HepG2 (cell line): ENCODE results near the gene ACSL1. TPM values are rescaled to one million over a fixed set of nuclear protein-coding genes. Genes with fewer than 3 reads are reported as not detected.

Experiments used
- ATAC-seq: fragments of 200-7000 bp; cut with Tn5 transposase; 3 replicates; pipeline ENCODE4 v1.9.1; 2020; ENCODE audit warnings: mild to moderate bottlenecking, moderate library complexity
- BruUV-seq: library from RNA; stranded (reverse); fragments of 400-500 nt; replicated peaks from 2 replicates; lab custom pipeline; 2021; lab: Mats Ljungman, UMichigan
- CTCF ChIA-PET: fragments of 300-600 bp; formaldehyde crosslinking; extraction: SDS; loops from one replicate; lab custom pipeline; 2021; ENCODE audit warnings: low total read pairs, inconsistent platforms, low intra/inter-chr PET ratio; lab: Yijun Ruan, JAX
- POLR2A ChIA-PET: fragments of 350-600 bp; sonication (Branson Sonifier 250); formaldehyde crosslinking; loops from one replicate; lab custom pipeline; 2020; ENCODE audit warnings: antibody characterized with exemption, inconsistent platforms; lab: Yijun Ruan, JAX
- DNase-seq: peaks from one replicate; pipeline ENCODE4 v3.0.0-alpha.2; 2015; ENCODE audit warnings: low spot score
- FAIRE-seq: peaks from 3 replicates; lab custom pipeline; 2011; peaks lifted over from hg19 to GRCh38; lab: Jason Lieb, UNC
- H2AFZ ChIP-seq: one replicate; pipeline ENCODE4 v1.6.1; 2011; ENCODE audit warnings: low read length, inconsistent platforms
- H3K27ac ChIP-seq: fragments of 300-600 bp; 3 replicates; pipeline ENCODE4 v1.8.0; 2011; ENCODE audit warnings: mixed run types, mild to moderate bottlenecking, mixed read lengths, low read length, inconsistent platforms; ENCODE audit not compliant: insufficient read depth; ENCODE audit errors: extremely low read length
- H3K27me3 ChIP-seq, 2 experiments: fragments of 200-600 bp in 1 of 2; 2 replicates in 1 of 2; 3 replicates in 1 of 2; pipeline versions ENCODE4 v1.6.0 to v1.8.0; 2011; ENCODE audit warnings: low read length in 2 of 2, mild to moderate bottlenecking in 2 of 2, moderate library complexity in 2 of 2, inconsistent platforms in 1 of 2; ENCODE audit not compliant: insufficient read depth in 2 of 2, control insufficient read depth in 1 of 2
- H3K36me3 ChIP-seq, 2 experiments: fragments of 200-600 bp in 1 of 2; replicated peaks in 1 of 2; 2 replicates in 1 of 2; 3 replicates in 1 of 2; pipeline versions ENCODE4 v1.5.1 to v1.8.0; 2011; ENCODE audit warnings: low read length in 2 of 2, inconsistent platforms in 1 of 2; ENCODE audit not compliant: insufficient read depth in 2 of 2, control insufficient read depth in 1 of 2
- H3K4me1 ChIP-seq: 2 replicates; pipeline ENCODE4 v1.5.1; 2012; ENCODE audit warnings: low read length, inconsistent platforms; ENCODE audit not compliant: insufficient read depth
- H3K4me2 ChIP-seq: 2 replicates; pipeline ENCODE4 v1.6.0; 2011; ENCODE audit warnings: low read depth, low read length, inconsistent platforms
- H3K4me3 ChIP-seq, 3 experiments: fragments of 200-600 bp in 1 of 3; sonication (generic), shearing (Covaris generic) in 1 of 3; replicated peaks in 1 of 3; 2 replicates each; pipeline ENCODE4 v1.5.1; 2011 to 2016; ENCODE audit warnings: low read length in 3 of 3, inconsistent platforms in 2 of 3, low read depth in 2 of 3, mild to moderate bottlenecking in 2 of 3, control low read depth in 1 of 3, mixed read lengths in 1 of 3; ENCODE audit not compliant: insufficient read depth in 1 of 3
- H3K79me2 ChIP-seq: one replicate; pipeline ENCODE4 v1.6.1; 2011; ENCODE audit warnings: low read length, inconsistent platforms; ENCODE audit not compliant: insufficient read depth
- H3K9ac ChIP-seq: 2 replicates; pipeline ENCODE4 v1.6.0; 2011; ENCODE audit warnings: mild to moderate bottlenecking, low read depth, low read length, inconsistent platforms; ENCODE audit not compliant: insufficient read depth
- H3K9me3 ChIP-seq: 2 replicates; pipeline ENCODE4 v1.5.1; 2012; ENCODE audit warnings: mild to moderate bottlenecking, low read length
- H4K20me1 ChIP-seq: 2 replicates; pipeline ENCODE4 v1.6.0; 2011; ENCODE audit warnings: inconsistent platforms, mild to moderate bottlenecking, low read length, moderate library complexity; ENCODE audit not compliant: insufficient read depth
- AHR ChIP-seq: IDR thresholded peaks from 2 replicates; pipeline ENCODE4 v1.6.1; 2018; ENCODE audit warnings: missing genetic modification reagents, missing compliant biosample characterization
- AKAP8 ChIP-seq: sonication (generic); formaldehyde crosslinking; IDR thresholded peaks from 2 replicates; pipeline ENCODE4 v1.5.1; 2020; ENCODE audit warnings: mild to moderate bottlenecking, missing genetic modification reagents
- CHD4 ChIP-seq: fragments of 200-600 bp; sonication (generic); IDR thresholded peaks from 2 replicates; pipeline ENCODE4 v1.7.0; 2017; ENCODE audit warnings: mild to moderate bottlenecking, low read length, borderline replicate concordance
- EEA1 ChIP-seq: sonication (generic); formaldehyde crosslinking; IDR thresholded peaks from 2 replicates; pipeline ENCODE4 v1.5.1; 2020; ENCODE audit warnings: mild to moderate bottlenecking, missing genetic modification reagents, borderline replicate concordance
- GFI1 ChIP-seq: sonication (generic); formaldehyde crosslinking; IDR thresholded peaks from 2 replicates; pipeline ENCODE4 v1.5.0; 2020; ENCODE audit warnings: missing genetic modification reagents, mild to moderate bottlenecking, borderline replicate concordance
- HNF1A ChIP-seq, 2 experiments: sonication (generic) in 1 of 2; formaldehyde crosslinking in 1 of 2; IDR thresholded peaks; 2 replicates each; pipeline versions ENCODE4 v1.4.0 to v1.6.1; 2016 to 2020; ENCODE audit warnings: borderline replicate concordance in 1 of 2, low read depth in 1 of 2, mild to moderate bottlenecking in 1 of 2, missing genetic modification reagents in 1 of 2
- JUN ChIP-seq: sonication (generic); formaldehyde crosslinking; IDR thresholded peaks from 2 replicates; pipeline ENCODE4 v1.4.0; 2020; ENCODE audit warnings: mild to moderate bottlenecking, missing genetic modification reagents
- MED8 ChIP-seq: sonication (generic); formaldehyde crosslinking; IDR thresholded peaks from 2 replicates; pipeline ENCODE4 v1.8.1; 2023; ENCODE audit warnings: mild to moderate bottlenecking, missing genetic modification reagents; ENCODE audit not compliant: insufficient replicate concordance
- PAWR ChIP-seq: sonication (generic); formaldehyde crosslinking; IDR thresholded peaks from 2 replicates; pipeline ENCODE4 v1.4.0; 2020; ENCODE audit warnings: missing genetic modification reagents, mild to moderate bottlenecking, borderline replicate concordance
- SALL1 ChIP-seq: sonication (generic); formaldehyde crosslinking; IDR thresholded peaks from 2 replicates; pipeline ENCODE4 v1.8.0; 2022; ENCODE audit warnings: mild to moderate bottlenecking, missing genetic modification reagents
- TAF15 ChIP-seq: fragments of 200-400 bp; formaldehyde crosslinking; IDR thresholded peaks from one replicate; pipeline ENCODE4 v1.6.1; 2018; ENCODE audit warnings: mild to moderate bottlenecking, low read depth, low read length; ENCODE audit not compliant: poor library complexity, severe bottlenecking
- ZFP36 ChIP-seq: fragments of 150-350 bp; IDR thresholded peaks from 2 replicates; pipeline ENCODE4 v1.6.1; 2018; ENCODE audit warnings: borderline replicate concordance, low read length, low read depth; ENCODE audit not compliant: partially characterized antibody
- ZNF256 ChIP-seq: sonication (generic); formaldehyde crosslinking; conservative IDR thresholded peaks from 2 replicates; pipeline ENCODE4 v1.4.0; 2020; ENCODE audit warnings: missing genetic modification reagents
- ZNF605 ChIP-seq: sonication (generic); formaldehyde crosslinking; IDR thresholded peaks from 2 replicates; pipeline ENCODE4 v1.8.0; 2022; ENCODE audit warnings: mild to moderate bottlenecking, missing genetic modification reagents
- ZNF7 ChIP-seq: IDR thresholded peaks from 2 replicates; pipeline ENCODE4 v1.6.1; 2016; ENCODE audit warnings: missing biosample characterization, missing genetic modification reagents
- ZSCAN20 ChIP-seq: sonication (generic); formaldehyde crosslinking; IDR thresholded peaks from 2 replicates; pipeline ENCODE4 v1.4.0; 2020; ENCODE audit warnings: missing genetic modification reagents, mild to moderate bottlenecking, borderline replicate concordance
- WGBS: methylation state at CpG from one replicate; pipeline ENCODE4 v1.1.6; 2017; ENCODE audit warnings: low lambda C conversion rate; 5-methylcytosine and 5-hydroxymethylcytosine counted together
- in situ Hi-C: cut with HindIII; loops from 2 replicates; pipeline ENCODE4 v1.10.0; 2017; ENCODE audit warnings: low pct_unique_long_range_greater_than_20kb; ENCODE audit not compliant: extremely low pct_ligation_motif_present
- intact Hi-C: fragments of 100-400 bp; cut with micrococcal nuclease; formaldehyde crosslinking; loops from one replicate; pipeline ENCODE4 v1.10.0; 2022; ENCODE audit not compliant: unreplicated experiment
- polyA plus RNA-seq, 8 experiments: library from polyadenylated mRNA; depleted of rRNA in 3 of 8; stranded (reverse) in 7 of 8; unstranded in 1 of 8; fragments of >200 nt; fragmentation: Illumina TruSeq in 4 of 8; extraction: Trizol in 4 of 8; gene quantifications; 2 replicates each; pipeline versions ENCODE4 v1.2.1 to v1.2.3, GENCODE V29; 2011 to 2016; ENCODE audit warnings: low read depth in 4 of 8, missing spikeins in 1 of 8, mixed read lengths in 1 of 8; ENCODE audit not compliant: insufficient read depth in 1 of 8
- total RNA-seq, 5 experiments: library from RNA; depleted of rRNA; stranded (reverse); fragments of >200 nt; fragmentation: Illumina TruSeq; extraction: Trizol; gene quantifications; 2 replicates each; pipeline ENCODE4 v1.2.3, GENCODE V29; 2016; ENCODE audit warnings: low read depth in 1 of 5
- TF ChIP-seq, protein P1 (sequence below): sonication (generic); formaldehyde crosslinking; IDR thresholded peaks from 2 replicates; pipeline ENCODE4 v1.8.1; 2023; ENCODE audit warnings: mild to moderate bottlenecking, moderate library complexity, missing genetic modification reagents

Gene ACSL1
- total and polyA plus RNA-seq, 2 of the 13 experiments (the other 11 are each of a cell fraction or from before 2014, with no cell fraction given), result 10.0 to 29.8 TPM

GRCh38 chr4:184755278-184755677, 70.5 kb downstream of the ACSL1 start (continued):
- TF ChIP-seq ZNF7 (CRISPR knock-in tag) (no peak), ZNF256 (CRISPR knock-in tag) (no peak), TAF15 (no peak), CHD4 (no peak), ZNF605 (CRISPR knock-in tag) (no peak), MED8 (CRISPR knock-in tag) (no peak), HNF1A (IDR thresholded peaks at IDR 0.05; ENCODE audit: low read depth) (no peak), HNF1A (CRISPR knock-in tag; IDR thresholded peaks at IDR 0.05; ENCODE audit: borderline replicate concordance) (no peak)

DNA sequence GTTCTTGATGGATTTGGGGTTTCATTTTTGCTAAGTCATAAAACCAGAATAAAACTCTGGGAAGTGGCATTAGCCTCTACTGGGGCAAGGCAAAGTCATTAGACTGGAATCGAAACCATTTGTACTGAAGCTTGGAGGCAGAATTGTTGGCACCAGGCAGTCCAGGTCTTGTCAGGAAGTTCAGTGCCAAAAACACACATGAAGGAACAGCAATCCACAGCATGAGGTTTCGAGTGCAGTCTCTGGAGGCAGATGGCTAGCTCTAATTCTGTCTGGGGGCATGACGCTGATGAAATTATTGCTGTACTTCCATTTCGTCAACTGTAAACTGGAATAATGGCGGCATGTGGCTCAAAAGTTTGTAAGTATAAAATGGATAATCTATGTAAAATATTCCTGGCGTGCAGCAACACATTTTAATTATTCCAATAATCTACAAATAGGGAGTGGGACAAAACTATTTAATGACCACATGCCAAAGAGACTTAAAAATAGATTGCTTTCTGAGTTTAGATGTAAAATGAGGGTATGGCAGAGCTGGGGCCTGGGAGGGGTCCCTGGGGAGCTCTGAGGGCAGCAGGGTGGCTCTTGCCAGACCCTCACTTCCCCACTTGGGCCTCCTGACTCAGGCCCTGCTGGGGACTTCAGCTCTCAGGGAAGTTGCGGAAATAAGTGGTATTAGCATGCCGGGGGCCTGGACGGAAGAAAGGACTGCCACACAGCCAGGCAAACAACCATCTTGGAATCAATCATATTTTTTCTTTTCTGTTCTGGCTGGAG, 73.1 kb downstream of the ACSL1 start:
- no peaks in the 10 kb centered on the region for H3K9me3 ChIP-seq
- POLR2A ChIA-PET, result no interaction called here
- H3K27me3 ChIP-seq, result no peaks in the 10 kb centered on the region
- 68% methylated on average over 9 of the region's 9 CpGs for WGBS
- intact Hi-C loops (no loop called here), in situ Hi-C loops (no loop called here)
- CTCF ChIA-PET, result no interaction called here
- no peak overlapping the region for H3K4me3 ChIP-seq
- no peaks in the 10 kb centered on the region for H3K79me2 ChIP-seq
- FAIRE-seq, result no peak
- H3K4me1 ChIP-seq, result peaks cover under 1% of the 10 kb centered on the region
- TF ChIP-seq EEA1 (CRISPR knock-in tag), result no peak
- TF ChIP-seq, protein P1, sequence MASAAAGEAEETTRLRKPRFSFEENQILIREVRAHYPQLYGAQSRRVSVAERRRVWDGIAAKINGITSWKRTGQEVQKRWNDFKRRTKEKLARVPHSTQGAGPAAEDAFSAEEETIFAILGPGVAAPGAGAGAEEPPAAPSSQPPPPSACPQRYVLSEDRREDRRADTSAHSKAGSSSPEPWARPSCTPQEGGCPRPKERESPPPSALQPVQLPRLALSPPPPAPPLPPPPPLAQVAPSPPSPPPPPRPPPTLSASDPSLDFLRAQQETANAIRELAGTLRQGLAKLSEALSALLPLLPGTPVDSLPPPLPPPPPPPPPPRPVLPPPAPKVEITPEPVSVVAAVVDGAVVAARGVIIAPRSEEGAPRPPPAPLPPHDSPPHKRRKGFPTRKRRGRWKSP (CRISPR knock-in tag), result no peak
- TF ChIP-seq AHR, result no peak
- TF ChIP-seq JUN (CRISPR knock-in tag), result no peak
- TF ChIP-seq ZFP36, result no peak
- TF ChIP-seq GFI1 (CRISPR knock-in tag), result no peak
- no peak for TF ChIP-seq ZSCAN20 (CRISPR knock-in tag)
- TF ChIP-seq AKAP8, result no peak
- TF ChIP-seq PAWR (CRISPR knock-in tag), result no peak
- TF ChIP-seq SALL1, result no peak
- H3K4me2 ChIP-seq, result no peak overlapping the region
- H3K36me3 ChIP-seq, result no peaks in the 10 kb centered on the region; a peak in 2 of 5 replicates
- no peak for DNase-seq
- H3K27ac ChIP-seq, result no peak overlapping the region
- BruUV-seq, result no TSS peak
- H3K9ac ChIP-seq, result no peak overlapping the region
- no peak overlapping the region for H2AFZ ChIP-seq
- ATAC-seq, result no peak
- H4K20me1 ChIP-seq, result no peaks in the 10 kb centered on the region
